SKM-1 (cell line): ENCODE results near the gene DOCK3.
"Not testable (repeated sequence)": the region's sequence is repeated elsewhere in the genome, so short reads cannot be mapped to it uniquely, and the experiment has no call there.

Experiments
- DNase-seq: peaks from one replicate; lab custom pipeline; 2025; ENCODE audit not compliant: unreplicated experiment; lab: John Stamatoyannopoulos, UW

The DOCK3 gene

GRCh38 chr3:51176923-51177322 is 502.2 kb downstream of the DOCK3 start:
- DNase-seq: no peak

GRCh38 chr3:51186446-51186845 is 511.7 kb downstream of the DOCK3 start:
- not testable (repeated sequence) for DNase-seq

GRCh38 chr3:51190199-51190598 is 515.5 kb downstream of the DOCK3 start:
- DNase-seq: no peak

- DNase-seq: no peak
Measured at GRCh38 chr3:51190827-51191226, 516.1 kb downstream of the DOCK3 start.

DNA sequence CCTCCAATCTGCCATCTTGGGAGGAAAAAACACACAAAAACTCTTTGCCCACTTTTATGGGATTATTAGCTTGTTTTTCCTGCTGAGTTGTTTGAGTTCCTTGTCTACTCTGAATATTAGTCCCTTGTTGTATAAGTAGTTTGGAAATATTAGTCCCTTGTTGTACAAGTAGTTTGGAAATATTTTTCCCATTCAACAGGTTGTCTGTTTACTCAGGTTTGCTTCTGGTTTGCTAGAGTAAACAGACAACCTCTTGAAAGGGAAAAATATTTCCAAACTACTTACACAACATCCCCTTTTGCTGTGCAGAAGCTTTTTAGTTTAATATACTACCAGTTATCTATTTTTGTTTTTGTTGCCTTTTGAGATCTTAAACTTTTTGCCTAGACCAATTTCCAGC is 517.0 kb downstream of the DOCK3 start:
- no peak for DNase-seq

DNA sequence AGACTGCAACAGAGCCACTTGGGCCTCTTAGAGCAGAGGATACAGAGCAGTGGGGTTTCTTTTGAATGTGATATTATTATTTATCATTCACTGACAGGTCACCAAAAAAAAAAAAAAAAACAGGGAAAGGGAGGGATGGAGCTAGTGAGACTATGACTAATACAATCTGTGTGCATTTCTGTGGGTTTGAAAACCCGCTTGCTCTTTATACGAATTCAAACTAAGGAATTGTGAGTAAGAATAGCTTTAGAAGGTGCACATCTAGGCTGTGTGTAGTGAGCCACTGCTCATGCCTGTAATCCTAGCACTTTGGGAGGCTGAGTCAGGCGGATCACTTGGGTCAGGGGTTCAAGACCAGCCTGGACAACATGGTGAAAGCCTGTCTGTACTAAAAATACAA is 523.8 kb downstream of the DOCK3 start:
- no peak for DNase-seq

DNA sequence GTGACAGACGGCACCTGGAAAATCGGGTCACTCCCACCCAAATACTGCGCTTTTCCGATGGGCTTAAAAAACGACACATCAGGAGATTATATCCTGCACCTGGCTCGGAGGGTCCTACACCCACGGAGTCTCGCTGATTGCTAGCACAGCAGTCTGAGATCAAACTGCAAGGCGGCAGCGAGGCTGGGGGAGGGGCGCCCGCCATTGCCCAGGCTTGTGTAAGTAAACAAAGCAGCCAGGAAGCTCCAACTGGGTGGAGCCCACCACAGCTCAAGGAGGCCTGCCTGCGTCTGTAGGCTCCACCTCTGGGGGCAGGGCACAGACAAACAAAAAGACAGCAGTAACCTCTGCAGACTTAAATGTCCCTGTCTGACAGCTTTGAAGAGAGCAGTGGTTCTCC is 524.6 kb downstream of the DOCK3 start:
- not testable (repeated sequence) for DNase-seq

GRCh38 chr3:51216291-51216690 is 541.6 kb downstream of the DOCK3 start:
- no peak for DNase-seq

GRCh38 chr3:51221959-51222358 is 547.2 kb downstream of the DOCK3 start:
- DNase-seq: no peak

GRCh38 chr3:51224283-51224682 is 549.6 kb downstream of the DOCK3 start:
- no peak for DNase-seq

DNA sequence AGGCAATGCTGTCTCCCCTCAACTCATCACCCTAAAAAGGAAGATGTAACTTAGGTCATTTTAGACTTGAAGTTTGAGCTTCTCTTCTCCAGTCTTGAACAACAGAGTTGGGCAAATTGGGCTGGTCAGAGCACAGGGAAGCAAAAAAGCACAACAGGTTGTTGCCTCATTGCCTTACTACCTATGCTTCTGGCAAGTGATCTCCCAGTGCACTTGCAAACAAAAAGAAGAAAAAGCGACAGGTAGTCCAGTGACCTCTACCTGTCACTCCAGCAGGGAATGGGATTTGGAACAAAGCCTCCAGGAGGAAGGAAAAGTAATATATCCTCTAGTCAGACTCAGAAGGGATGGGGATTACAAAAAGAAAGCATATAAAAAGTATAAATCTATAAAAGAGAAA is 550.1 kb downstream of the DOCK3 start:
- no peak for DNase-seq

DNA sequence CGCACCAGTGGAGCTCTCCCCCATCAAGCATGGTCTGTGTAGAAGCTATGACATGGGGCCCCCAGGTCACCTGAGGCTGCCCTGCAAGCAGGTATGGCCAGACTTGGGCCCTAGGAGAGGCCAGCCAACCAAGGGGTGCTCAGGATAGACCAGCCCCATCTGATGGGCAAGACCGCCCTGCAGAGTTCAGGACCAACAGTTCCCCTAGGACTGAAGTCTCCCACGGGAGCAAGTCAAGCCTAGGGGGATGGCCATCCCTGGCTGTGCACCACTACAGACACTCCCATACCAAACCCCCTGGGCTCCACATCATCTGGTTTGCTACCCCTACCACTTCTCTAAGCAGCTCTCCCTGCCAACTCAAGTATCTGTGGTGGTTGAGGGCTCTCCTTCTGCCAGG is 568.2 kb downstream of the DOCK3 start:
- DNase-seq: no peak

- peak; percentile 45 for DNase-seq
Measured at GRCh38 chr3:51243924-51244323, 569.2 kb downstream of the DOCK3 start.

GRCh38 chr3:51245867-51246266 is 571.1 kb downstream of the DOCK3 start:
- DNase-seq: no peak

- DNase-seq: peak; percentile 64
Measured at GRCh38 chr3:51257870-51258269, 583.1 kb downstream of the DOCK3 start.

GRCh38 chr3:51264166-51264565 is 589.4 kb downstream of the DOCK3 start:
- not testable (repeated sequence) for DNase-seq

- no peak for DNase-seq
Measured at GRCh38 chr3:51268132-51268531, 593.4 kb downstream of the DOCK3 start.

DNA sequence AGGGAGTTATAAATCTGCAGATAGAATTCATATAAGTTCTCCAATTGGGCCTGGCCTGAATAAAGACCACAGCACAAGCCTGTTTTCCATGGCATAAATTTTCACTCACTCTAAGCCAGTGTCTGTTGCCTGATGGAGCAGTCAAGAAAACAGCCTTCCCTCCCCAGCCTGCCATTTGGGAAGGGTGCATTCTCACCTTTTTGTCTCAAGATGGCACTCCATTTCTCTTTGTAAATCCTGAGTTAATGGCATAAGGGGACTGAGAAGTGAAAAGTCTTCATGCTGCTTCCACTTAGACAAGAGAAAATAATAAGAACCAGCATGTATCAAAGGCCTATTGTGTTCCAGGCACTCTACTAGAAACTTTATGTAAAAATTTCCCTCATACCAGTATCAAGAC is 594.7 kb downstream of the DOCK3 start:
- no peak for DNase-seq

- no peak for DNase-seq
Measured at GRCh38 chr3:51270559-51270958, 595.8 kb downstream of the DOCK3 start.

- DNase-seq: no peak
Measured at GRCh38 chr3:51271172-51271571, 596.4 kb downstream of the DOCK3 start.

DNA sequence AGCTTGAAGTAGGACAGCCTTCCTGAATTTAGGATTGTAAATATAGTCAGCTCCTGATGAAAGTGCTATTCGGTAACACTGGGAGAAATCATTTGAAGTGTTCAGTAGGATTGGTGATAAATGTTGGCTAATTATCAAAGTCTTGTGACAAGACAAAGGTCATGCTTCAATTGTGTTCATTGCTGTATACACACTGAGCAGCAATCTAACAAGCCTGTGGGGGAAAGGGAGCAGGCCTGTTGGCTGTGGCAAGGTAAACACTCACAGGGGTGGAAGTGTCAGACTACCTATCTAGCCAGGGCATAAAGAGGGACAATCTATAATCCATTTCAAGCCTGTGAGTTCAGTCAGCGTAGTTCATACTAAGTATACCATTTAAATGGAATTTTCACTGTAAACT is 599.3 kb downstream of the DOCK3 start:
- no peak for DNase-seq

DNA sequence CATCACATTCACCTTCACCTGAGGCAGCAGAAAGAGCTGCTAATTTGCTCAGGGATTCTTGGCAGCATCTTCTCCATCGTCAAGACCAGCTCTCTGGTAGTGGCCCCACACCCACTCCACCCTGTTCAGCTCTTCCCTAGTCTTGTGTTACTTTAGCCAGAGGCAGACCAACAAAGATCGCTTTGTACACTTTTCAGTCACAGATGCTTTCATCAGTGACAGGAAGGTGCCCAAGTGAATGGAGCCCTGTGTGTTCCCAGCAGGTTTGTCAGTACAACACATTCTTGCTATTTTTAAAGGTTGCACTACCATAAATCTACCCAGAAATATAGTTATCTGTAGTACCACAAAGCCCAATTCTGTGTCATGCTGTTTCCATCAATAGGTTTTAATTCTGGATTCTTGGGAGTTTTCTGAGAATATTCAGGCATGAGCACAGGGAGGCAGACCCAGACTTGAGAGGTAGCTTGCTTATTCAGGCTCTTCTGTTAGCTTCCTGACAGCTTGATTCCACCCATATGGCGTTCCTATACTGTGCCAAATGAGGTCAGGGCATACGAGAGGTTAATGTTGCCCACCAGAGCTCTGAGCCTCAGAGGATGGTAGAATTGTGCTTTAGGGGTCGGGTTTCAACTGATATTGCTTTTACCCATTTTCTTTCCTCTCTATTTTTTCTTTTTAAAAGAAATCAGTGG is 600.5 kb downstream of the DOCK3 start:
- DNase-seq: no peak

GRCh38 chr3:51276046-51276445 is 601.3 kb downstream of the DOCK3 start:
- DNase-seq: no peak
